ENCODE results near the gene ABHD13. TPM values are rescaled to one million over a fixed set of nuclear protein-coding genes. Genes with fewer than 3 reads are reported as not detected.

ABHD13 gene
- total RNA-seq, 1 donor from 2014 or later, result 9.9 TPM

DNA sequence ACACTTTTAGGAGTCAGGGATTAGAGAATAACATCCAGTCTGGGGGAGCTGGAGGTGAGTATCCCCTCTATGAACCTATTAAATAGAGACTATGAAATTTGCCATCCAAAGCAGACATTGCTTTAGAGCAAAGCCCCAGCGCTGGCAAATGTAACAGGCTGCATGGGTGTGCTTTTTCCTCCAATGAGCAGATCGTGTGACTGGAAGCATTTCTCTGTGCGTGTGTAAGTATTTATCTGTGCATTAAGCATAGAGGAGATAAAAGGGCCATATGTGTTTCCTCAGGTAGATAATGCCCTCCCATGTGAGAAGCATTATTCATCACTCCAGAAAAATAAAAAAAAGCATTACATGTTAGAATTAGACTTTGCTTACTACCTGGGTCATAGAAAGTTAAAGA lies 52.2 kb downstream of the ABHD13 start:
- H3K27me3 ChIP-seq (ENCODE audit: control insufficient read depth, insufficient read depth, low read length), result no peaks in the 10 kb centered on the region
- TF ChIP-seq, protein P1, sequence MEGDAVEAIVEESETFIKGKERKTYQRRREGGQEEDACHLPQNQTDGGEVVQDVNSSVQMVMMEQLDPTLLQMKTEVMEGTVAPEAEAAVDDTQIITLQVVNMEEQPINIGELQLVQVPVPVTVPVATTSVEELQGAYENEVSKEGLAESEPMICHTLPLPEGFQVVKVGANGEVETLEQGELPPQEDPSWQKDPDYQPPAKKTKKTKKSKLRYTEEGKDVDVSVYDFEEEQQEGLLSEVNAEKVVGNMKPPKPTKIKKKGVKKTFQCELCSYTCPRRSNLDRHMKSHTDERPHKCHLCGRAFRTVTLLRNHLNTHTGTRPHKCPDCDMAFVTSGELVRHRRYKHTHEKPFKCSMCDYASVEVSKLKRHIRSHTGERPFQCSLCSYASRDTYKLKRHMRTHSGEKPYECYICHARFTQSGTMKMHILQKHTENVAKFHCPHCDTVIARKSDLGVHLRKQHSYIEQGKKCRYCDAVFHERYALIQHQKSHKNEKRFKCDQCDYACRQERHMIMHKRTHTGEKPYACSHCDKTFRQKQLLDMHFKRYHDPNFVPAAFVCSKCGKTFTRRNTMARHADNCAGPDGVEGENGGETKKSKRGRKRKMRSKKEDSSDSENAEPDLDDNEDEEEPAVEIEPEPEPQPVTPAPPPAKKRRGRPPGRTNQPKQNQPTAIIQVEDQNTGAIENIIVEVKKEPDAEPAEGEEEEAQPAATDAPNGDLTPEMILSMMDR (IDR thresholded peaks at IDR 0.05; ENCODE audit: insufficient read depth, low read length, poor library complexity, severe bottlenecking), result no peak
- no peak for DNase-seq (ENCODE audit: low read depth)
- H3K4me3 ChIP-seq (ENCODE audit: low read depth, low read length), result no peak overlapping the region
- no peaks in the 10 kb centered on the region for H3K36me3 ChIP-seq (ENCODE audit: control insufficient read depth, insufficient read depth, low read length)

DNA sequence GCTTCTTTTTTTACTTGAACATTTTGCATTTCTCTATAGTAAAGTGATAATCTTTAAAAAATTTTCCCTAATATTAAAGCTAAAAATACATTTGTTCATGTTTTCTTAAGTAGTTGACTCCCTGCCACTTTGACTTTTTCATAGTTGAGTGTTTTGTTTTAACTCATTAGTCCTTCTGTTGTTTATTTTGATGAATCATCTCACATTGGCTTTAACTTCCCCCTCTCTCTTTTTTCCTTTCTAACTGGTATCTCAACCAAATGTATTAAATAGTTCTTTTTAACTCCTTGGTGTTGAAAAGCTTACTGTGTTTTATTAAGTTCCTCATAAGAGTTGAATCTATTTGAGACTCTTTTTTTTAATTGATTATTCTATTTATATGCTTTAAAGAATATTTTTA lies 54.1 kb downstream of the ABHD13 start:
- Histone ChIP-seq H3K36me3 (ENCODE audit: control insufficient read depth, insufficient read depth, low read length) (no peaks in the 10 kb centered on the region), H3K27me3 (ENCODE audit: control insufficient read depth, insufficient read depth, low read length) (no peaks in the 10 kb centered on the region), H3K4me3 (ENCODE audit: low read depth, low read length) (no peak overlapping the region)
- TF ChIP-seq, protein P1 (IDR thresholded peaks at IDR 0.05; ENCODE audit: insufficient read depth, low read length, poor library complexity, severe bottlenecking), result no peak
- no peak for DNase-seq (ENCODE audit: low read depth)

DNA sequence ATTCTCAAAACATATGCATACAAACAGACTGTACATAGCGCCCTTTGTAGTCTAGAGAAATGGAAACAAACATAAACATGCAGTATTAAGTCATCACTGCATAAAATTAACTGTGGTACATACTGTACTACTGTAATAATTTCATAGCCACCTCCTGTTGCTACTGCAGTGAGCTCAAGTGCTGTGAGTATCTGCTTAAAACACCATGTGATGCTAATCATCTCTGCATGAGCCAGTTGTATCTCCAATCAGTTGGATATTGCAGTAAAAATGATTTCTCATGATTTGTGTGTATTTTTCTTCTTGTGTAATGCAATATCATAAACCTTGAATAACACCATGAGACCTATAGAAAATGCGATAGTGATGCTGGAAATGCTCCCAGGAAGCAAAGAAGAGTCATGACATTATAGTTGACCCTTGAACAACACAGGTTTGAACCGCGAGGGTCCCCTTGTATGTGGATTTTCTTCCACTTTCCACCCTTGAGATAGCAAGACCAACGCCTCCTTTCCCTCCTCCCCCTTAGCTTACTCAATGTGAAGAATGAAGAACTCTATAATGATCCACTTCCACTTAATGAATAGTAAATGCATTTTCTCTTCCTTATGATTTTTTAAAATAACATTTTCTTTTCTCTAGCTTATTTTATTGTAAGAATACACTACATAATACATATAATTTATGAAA lies 55.4 kb downstream of the ABHD13 start:
- Histone ChIP-seq H3K27me3 (ENCODE audit: control insufficient read depth, insufficient read depth, low read length) (no peaks in the 10 kb centered on the region), H3K4me3 (ENCODE audit: low read depth, low read length) (no peak overlapping the region), H3K36me3 (ENCODE audit: control insufficient read depth, insufficient read depth, low read length) (no peaks in the 10 kb centered on the region)
- no peak for DNase-seq (ENCODE audit: low read depth)
- TF ChIP-seq, protein P1 (IDR thresholded peaks at IDR 0.05; ENCODE audit: insufficient read depth, low read length, poor library complexity, severe bottlenecking), result no peak

DNA sequence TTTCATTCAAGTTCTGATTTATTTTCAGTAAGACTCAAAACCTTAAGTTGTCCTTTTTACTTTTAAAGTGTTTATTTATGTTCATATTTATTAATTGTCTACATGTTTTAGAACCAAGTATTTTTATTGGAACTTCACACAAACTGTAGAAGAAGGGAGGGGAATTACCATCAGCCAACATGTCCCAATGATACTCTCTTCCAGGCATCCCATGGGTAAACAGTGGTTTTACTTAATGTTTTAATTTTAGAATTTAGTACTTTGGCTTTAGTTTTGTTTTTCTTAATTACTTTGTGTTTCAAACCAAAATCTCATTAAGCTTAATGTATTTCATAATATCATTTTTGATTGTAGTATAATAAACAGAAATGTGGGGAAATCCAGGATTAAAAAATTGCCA lies 56.5 kb downstream of the ABHD13 start:
- TF ChIP-seq, protein P1 (IDR thresholded peaks at IDR 0.05; ENCODE audit: insufficient read depth, low read length, poor library complexity, severe bottlenecking), result no peak
- H3K36me3 ChIP-seq (ENCODE audit: control insufficient read depth, insufficient read depth, low read length), result no peaks in the 10 kb centered on the region
- no peak for DNase-seq (ENCODE audit: low read depth)

DNA sequence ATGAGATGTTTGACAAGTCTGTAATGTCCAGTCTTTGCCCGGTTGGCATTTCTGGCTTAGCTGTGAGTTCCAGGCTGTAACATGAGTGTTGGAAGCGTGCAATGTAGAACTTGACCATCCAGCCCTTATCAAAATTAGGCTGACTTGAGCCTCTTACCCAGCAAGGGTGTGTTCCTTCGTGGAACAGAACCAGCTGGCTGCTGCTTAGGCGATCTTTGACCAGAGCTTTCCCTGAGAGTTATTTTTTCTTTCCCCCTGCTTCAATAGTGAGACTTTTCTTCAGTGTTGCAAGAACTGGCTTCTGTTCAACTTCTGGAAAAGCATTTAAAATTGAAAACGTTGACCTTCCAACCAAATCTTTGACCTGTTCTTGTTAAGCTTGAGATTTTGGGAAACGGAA lies 57.9 kb downstream of the ABHD13 start:
- no peaks in the 10 kb centered on the region for H3K27me3 ChIP-seq (ENCODE audit: control insufficient read depth, insufficient read depth, low read length)
- TF ChIP-seq, protein P1 (IDR thresholded peaks at IDR 0.05; ENCODE audit: insufficient read depth, low read length, poor library complexity, severe bottlenecking), result no peak
- H3K4me3 ChIP-seq (ENCODE audit: low read depth, low read length), result no peak overlapping the region
- H3K36me3 ChIP-seq (ENCODE audit: control insufficient read depth, insufficient read depth, low read length), result no peaks in the 10 kb centered on the region
- no peak for DNase-seq (ENCODE audit: low read depth)

More for the DNA sequence above, 56.5 kb downstream of the ABHD13 start:
- no peak overlapping the region for H3K4me3 ChIP-seq (ENCODE audit: low read depth, low read length)
- no peaks in the 10 kb centered on the region for H3K27me3 ChIP-seq (ENCODE audit: control insufficient read depth, insufficient read depth, low read length)

DNA sequence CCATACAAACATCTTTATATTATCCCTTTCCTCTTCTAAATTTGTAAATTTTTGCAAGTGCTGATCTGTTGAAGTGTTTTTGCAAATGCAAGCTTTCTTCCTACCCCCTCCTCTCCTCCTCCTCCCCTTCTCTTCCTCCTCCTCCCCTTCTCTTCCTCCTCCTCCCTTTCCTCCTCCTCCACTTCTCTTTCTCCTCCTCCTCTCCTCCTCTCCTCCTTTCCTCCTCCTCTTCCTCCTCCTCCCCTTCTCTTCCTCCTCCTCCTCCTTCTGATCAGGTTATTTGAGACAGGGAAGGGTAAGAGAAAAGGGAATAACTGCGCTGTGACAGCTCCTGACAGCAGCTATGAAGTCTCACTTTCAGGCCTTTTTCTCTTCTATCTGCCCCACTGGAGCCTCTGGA lies 60.3 kb downstream of the ABHD13 start:
- DNase-seq (ENCODE audit: low read depth), result no peak
- Histone ChIP-seq H3K36me3 (ENCODE audit: control insufficient read depth, insufficient read depth, low read length) (no peaks in the 10 kb centered on the region), H3K4me3 (ENCODE audit: low read depth, low read length) (no peak overlapping the region), H3K27me3 (ENCODE audit: control insufficient read depth, insufficient read depth, low read length) (no peaks in the 10 kb centered on the region)
- TF ChIP-seq, protein P1 (IDR thresholded peaks at IDR 0.05; ENCODE audit: insufficient read depth, low read length, poor library complexity, severe bottlenecking), result no peak
